ENCODE measurements around the gene MAD2L2.

MAD2L2 gene

DNA sequence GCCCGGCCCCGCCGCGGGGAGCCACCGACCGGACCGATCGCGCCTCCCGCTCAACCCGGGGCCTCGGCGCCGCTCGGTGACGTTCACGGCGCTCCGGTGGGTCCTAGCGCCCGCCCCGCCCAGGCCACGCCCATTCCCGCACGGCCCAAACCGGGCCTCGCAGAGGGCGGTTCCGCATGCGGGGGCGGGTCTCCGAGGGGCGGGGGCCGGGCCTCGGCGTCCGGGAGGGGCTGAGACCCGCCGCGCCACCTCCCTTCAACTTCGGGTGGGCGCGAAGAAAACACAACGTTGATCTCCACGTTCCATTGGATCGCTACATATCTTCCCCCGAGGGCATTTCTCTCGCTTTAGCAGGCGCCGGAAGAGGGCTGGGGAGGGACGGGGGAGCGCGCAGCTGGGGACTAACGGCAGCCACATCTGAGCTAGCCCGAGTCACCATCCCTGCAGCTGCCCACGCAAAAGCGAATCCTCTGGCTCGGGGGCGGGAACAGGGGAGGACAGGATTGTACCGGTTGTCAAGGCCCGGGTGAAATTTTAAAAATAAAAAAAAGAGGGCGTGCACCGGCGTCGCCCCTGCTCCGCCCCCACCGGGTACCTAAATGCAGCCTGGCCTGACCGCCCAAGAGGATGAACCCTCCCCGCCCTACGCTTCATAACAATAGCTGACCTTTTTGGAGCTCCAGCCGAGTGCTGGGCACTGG lies at the start of gene MAD2L2:
TSS of gene MAD2L2 (minus strand) at position 78 of the 701 bp plus-strand sequence. CDS start 547 bp downstream, outside the sequence.
- DNase-seq = peak; percentile 93

DNA sequence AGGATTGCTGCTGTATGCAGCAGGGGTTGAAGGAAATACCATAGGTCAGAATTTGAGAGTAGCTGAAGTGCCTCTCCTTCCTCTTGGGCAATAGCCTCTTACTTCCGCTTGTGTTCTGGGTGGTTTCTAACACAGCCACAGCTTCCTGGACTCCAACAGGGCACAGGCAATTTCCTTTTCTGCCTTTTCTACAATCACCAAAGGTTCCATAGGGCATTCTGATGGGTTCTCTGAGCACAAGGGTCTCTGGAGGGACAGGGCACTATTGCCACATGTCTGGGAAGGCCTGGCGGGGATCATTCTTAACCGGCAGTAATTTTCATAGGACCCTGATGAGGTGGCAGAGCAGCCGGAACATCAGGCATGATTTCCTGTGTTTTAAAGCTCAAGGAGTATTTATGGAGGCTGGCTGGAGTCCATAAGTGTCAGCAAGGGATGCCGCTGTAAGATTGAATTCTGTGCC lies 49.5 kb upstream of the MAD2L2 start:
- DNase-seq = no peak

DNA sequence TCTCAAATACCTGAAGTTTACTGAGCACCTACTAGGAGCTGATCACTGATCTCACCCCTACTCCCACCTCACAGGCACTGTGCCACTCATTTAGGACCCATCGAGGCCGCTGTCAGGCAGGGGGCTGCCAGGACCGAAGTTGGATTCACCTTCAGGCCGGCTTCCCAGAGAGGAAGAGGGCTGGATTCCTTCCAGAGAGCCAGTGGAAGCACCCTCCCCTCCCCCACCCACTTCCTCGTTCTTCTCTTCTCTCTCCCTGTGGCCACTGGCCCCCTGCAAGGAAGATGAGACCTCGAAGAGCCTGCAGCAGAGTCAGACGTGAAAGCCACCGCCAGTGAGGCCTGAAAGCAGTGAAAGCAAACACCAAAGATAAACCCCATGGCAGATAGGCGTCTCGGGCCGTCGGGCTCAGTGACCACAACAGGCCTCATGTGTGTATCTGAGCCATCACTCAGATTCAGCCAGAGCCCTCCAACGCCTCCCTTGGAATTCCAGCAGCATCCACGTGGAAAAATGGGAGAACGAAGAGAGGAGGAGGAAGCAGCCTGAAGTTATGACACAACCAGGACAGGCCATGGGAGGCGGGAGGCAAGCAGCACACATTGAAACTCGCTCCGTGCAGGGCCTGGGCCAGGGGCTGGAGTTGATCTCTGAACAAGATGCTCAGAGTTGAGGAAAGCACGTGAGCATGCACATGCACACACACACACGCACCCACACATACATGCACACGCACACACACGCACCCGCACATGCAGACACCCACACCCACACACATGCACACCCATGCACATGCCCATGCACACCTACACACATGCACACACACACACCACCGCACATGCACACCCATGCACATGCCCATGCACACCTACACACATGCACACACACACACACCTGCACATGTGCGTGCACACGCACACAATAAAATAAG lies 48.8 kb upstream of the MAD2L2 start:
- no peak for DNase-seq

DNA sequence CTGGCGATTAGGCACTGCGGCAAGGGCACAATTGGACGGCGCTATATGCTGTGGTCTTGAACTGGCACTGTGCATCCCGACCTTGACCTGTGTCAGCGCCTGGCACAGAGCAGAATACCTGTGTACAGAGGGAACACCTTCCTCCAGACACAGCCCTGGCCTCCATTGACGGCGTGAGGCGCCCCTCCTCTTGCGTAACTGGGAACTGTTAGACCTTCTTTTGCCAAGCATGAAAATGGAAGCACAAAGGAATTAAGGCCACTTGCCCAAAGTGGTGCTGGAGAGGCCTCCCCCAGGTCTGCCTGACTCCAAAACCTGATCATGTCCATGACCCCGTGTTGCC lies 48.2 kb upstream of the MAD2L2 start:
- no peak for DNase-seq

DNA sequence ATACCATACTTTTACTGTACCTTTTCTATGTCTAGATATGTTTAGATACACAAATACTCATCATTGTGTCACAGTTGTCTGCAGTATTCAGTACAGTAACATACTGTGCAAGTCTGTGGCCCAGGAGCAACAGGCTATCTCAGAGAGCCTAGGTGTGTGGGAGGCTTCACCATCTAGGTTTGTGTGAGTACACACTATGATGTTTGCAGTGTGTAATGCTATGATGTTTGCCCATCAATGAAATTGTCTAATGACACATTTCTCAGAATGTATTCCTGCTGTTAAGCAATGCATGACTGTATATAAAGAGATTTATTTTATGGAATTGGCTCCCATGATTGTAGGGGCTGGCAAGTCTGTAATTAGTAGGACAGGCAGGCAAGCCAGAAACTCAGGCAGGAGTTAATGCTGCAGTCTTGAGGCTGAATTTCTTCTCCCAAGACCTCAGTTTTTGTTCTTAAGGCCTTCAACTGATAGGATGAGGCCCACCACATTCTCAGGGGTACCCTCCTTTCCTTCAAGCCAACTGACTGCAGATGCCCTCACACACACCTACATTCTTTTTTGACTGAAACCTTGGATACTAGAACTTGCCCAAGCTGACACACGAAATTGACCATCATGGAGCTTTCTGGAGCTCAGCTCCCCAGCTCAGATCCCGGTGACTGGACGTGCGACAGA lies 47.3 kb upstream of the MAD2L2 start:
- no peak for DNase-seq

DNA sequence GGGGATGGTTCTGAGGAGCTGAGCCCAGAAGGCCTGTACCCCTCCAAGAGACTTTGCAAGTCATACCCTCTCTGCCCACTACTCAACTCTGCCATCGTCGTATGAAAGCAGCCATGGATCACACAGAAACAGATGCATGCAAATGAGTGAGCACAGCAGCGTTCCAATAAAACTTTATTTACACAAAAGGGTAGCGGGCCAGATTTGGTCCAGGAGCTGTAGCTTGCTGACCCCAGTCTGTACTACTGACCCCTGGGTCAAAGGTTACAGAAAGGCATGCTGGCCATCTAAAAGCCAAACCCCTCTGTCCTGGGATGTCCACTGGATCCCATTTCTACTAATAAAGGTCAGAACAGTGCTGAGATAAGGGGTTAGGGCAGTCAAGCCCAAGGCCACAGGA lies 46.2 kb upstream of the MAD2L2 start:
- DNase-seq = no peak

DNA sequence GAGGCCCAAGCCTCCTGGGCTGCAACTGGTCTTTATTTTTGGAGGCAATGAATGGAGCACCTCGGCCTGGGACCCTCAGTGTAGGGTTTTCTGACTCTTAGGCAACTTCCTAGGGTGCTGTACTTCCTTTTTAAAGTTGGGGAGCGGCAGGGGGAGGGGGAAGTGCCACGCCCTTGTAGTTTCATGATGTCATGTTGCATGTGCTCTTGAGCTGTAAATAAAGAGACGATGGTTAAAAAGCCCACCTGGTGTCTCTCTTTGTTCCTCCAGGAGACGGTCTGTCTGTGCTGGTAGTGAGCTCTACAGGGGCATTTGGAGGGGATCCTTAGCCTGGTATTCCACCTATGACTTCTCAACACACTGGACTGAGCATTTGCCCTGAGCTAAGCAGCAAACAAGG lies 44.7 kb upstream of the MAD2L2 start:
- peak; percentile 47 for DNase-seq

DNA sequence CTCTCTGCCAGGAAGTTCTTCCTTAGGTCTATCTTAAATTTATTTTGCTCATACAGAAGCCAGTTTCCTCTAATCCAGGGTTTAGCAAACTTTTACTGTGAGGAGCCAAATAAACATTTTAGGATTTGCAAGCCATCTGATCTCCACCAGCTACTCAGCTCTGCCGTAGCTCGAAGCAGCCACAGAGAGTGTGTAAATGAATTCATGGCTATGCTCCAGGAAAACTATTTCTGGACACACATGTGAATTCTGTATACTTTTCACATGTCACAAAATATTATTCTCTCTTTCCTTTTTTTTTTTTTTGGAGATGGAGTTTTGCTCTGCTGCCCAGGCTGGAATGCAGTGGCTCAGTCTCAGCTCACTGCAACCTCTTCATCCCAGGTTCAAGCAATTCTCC lies 41.6 kb upstream of the MAD2L2 start:
- no peak for DNase-seq

DNA sequence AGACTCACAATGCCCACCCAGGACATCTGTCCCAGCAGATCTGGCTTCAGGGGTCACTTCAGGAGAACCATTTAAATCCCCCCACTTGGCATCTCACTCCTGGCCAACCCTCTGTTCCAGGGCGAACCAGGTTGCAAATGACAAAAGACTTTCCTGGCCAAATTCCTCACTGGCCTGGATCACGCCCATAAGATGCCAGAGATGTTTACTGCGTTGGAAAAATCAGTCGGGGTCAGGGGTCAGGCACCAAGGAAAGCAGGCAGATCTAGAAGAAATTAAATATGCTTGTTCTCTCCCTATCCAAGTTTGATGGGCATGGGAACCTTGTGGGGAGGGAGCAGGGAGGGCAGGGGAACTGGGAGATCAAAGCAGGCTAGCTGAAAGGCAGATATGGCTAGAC lies 40.4 kb upstream of the MAD2L2 start:
- no peak for DNase-seq

DNA sequence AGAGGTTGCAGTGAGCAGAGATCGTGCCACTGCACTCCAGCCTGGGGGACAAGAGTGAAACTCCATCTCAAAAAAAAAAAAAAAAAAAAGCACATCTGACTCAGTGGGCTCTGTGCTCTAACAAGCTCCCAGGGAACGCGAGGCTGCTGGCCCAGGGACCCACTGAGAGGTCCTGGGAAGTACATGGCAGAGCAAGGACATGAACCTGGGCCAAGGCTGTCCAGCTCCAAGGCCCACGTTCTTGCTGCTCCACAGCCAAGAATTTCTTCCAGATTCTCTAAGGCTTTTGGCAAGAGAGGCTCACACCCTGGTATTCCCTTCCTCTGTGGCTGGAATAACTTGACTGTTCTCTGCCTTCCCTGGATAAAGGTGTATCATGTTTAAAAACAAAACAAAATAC lies 39.6 kb upstream of the MAD2L2 start:
- no peak for DNase-seq

DNA sequence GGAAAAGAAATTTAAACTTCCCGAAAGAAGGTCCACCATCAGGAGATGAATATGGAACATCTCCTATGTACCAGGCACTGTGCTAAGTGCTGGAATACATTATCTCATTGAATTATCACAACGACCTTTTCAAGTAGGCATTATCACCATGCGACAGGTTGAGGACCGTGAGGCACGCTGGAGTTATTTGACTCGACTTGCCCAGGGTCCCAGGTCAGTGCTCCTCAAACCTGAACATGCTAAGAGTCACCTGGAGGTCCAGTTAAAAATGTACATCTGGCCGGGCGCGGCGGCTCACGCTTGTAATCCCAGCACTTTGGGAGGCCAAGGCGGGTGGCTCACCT lies 39.1 kb upstream of the MAD2L2 start:
- no peak for DNase-seq

DNA sequence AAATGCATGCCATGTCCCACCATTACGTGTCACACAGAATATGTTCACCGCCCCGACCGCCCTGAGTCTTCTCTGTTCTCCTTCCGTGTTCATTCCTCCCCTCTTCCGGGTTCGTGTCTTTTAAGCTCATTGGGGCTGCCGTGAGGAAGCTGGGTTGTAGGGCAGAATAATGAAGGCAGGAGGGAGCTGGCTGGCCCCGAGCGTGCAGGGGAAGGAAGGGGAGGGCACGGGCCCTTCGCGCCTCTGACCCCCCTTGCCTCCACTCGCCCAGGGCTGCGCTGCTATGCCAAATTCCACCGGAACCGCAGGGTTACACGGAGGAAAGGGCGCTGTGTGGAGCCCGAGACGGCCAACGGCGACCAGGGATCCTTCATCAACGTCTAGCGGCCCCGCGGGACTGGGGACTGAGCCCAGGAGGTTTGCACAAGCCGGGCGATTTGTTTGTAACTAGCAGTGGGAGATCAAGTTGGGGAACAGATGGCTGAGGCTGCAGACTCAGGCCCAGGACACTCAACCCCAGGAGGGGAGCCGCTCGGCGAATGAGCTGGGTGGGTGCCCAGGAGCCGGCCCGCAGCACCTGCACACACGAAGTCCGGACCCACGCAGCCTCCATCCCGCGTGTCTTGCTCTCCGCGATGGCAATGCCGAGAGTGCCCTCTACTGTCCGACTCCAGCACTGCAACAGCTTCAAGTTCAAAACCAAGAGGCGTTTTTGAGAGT lies 38.5 kb upstream of the MAD2L2 start:
- peak; percentile 67 for DNase-seq

DNA sequence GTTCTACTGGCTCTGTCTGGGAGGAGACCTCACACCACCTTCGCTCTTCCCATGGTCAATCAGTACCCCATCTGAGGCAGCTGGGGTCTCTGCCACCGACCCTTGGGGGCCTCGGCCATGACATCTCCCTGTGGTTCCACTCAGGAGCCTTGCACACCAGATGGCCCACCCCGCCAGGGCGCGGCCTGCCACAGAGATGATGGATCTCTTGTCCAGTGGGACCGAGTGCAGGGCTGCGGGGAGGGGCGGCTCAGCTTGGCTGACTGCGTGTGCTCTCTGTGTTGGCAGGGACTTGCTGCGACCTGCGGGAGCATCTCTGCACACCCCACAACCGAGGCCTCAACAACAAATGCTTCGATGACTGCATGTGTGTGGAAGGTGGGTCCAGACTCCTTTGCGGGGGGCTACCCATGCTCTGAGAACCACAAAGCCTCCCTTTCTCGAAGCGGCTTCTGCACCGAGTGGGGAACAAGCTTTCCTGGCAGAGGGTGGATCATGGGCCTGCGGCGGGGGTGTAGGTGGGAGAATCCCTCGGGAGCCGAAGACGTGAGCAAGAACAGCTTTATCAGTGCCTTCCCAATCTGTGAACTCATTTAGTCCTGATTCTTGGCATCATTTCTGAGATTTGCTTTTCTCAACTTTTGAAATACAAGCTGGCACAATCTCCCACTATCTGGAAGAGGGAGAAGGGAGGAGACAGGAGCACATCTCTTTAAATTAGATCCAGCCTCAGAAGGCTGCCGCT lies 34.1 kb upstream of the MAD2L2 start:
- no peak for DNase-seq

DNA sequence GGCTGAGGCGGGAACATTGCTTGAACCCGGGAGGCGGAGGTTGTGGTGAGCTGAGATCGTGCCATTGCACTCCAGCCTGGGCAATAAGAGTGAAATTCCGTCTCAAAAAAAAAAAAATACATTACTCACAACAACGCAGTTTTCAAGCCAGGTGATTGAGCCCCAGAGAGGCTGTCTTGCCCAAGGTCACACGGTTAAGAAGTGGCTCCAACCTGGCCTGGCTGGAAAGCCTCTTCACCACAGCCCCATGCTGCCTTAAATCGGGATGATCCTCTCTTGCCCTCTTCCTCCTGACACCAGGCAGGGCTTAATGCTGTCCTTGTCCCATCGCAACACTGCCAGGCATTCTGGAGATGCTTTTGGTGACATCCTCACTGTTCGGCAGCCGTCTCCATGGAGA lies 32.1 kb upstream of the MAD2L2 start:
- DNase-seq = no peak

DNA sequence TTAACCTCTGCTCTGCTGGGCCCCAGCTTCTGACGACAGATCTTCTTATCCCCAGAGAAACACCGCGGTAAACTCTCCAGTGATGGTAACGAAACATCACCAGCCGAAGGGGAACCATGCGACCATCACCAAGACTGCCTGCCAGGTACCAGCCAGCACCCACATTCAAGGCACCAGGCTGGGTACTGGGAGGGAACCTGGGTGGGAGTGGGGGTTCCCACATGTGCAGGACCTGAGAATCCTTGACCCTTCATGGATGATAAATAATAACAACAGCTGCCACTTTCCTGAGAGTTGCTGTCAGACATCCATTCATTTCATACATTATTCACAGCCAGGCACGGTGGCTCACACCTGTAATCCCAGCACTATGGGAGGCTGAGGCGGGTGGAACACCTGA lies 31.3 kb upstream of the MAD2L2 start:
- DNase-seq = no peak

DNA sequence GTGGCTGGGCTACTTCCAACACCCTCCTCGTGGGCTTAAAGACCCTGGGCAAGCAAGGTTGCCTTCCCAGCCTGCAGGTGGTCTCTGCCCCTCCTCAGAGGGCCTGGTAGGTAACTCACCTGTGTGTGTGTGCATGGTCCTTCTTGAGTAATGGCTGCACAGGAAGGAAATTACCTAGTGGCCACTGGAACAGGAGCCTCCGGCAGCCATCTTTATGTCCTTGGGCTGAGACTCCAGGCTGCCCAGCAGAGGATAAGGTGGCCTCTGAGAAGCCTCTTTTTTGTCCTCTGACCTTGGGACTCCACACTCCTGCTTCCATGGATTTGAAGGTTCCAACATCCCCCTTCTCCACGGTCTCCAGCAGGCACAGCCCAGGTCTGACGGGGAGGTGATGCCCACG lies 30.5 kb upstream of the MAD2L2 start:
- no peak for DNase-seq

DNA sequence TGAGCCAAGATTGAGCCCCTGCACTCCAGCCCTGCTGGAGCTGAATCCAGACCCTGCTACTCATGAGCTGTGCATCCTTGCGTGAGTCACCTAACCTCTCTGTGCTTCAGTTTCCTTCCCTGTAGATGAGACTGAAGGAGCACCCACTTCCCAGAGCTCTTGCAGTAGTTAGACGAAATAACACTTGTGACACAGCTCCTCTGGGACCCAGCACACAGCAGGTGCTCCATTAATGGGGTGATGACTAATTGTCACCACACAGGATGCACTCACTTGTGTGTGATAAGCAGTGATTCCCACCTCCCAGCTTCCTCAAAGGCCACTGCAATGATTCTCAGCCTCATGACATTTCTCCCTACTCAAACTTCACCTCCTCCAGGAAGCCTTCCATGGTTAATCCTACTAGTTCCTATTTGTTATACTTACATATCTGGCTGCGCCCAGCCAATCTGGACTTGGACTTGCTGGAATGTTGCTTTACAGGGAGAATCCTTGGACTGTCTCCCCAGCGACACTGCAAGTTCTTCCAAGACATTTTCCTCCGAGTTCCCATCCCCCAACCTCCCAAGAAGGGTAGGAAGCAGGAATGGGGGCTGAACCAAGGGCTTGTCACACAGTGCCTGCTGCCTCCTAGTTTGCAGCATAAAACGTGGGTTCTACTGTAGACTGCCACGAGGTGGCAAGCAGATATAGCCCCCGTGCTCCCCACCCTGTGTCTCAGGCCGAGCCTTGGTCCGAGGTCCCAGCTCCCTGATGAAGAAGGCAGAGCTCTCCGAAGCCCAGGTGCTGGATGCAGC lies 27.8 kb upstream of the MAD2L2 start:
- no peak for DNase-seq

DNA sequence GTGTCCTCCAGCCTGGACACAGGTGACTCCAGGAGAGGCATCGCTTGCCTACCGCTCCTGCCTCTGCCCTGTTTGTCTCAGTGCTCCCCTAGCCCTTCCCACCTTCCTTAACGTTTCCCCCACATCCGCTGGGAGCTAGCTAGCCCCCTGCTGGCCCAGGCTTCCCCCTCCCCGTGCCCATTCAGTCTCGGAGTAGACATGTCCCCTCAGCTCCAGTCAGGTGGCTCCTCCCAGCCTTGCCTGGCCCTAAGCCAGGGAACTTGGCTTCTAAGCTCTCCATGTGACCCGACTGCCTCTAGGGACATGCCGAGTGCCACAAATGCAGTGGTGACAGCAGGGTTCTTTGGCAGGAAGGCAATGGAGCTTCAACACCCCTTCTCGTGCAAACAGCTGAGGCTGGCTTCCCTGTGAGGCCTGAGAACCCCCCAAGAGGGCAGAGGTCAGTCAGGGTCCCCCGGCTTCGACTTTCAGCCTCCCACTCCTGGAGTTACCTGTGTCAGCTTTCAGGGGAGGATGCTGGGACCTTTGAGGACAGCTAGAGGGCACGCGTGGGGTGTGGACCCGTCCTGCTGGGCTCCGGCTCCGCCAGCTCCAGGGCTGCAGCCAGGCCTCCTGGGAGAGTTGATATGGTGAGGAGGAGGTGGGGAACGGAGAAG lies 26.8 kb upstream of the MAD2L2 start:
- DNase-seq = peak; percentile 92

DNA sequence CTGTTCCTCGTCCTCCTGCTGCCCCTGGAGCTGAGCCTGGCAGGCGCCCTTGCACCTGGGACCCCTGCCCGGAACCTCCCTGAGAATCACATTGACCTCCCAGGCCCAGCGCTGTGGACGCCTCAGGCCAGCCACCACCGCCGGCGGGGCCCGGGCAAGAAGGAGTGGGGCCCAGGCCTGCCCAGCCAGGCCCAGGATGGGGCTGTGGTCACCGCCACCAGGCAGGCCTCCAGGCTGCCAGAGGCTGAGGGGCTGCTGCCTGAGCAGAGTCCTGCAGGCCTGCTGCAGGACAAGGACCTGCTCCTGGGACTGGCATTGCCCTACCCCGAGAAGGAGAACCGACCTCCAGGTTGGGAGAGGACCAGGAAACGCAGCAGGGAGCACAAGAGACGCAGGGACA lies 25.3 kb upstream of the MAD2L2 start:
- no peak for DNase-seq

DNA sequence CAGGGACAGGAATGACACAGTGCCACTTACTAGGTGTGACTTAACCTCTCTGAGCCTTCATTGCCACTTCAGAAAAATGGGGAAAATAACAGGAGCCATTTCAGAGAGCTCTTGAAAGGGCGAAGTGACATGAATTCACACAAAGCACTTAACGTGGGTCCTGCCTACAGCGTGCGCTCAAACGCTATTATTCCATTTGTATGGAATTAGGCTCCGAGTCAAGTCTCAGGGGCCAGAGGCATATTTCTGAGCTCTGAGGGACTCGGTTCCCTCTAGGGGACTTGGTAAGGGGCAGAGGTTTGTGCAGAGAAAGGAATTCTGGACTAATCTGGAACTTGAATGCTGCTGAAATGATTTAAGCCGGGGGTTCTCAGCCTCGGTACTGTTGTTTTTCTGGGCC lies 24.6 kb upstream of the MAD2L2 start:
- no peak for DNase-seq

All from COR-L47 (cell line).